ENCODE measurements around the gene RYR1.
"Not testable (repeated sequence)": the region's sequence is repeated elsewhere in the genome, so short reads cannot be mapped to it uniquely, and the experiment has no call there.

The RYR1 gene

GRCh38 chr19:38559428-38560401 is 126.2 kb downstream of the RYR1 start:
- DNase-seq = peak; percentile 52

GRCh38 chr19:38561053-38561606 is 127.6 kb downstream of the RYR1 start:
- no peak for DNase-seq
- no peak overlapping the region for H3K27ac Mint-ChIP-seq
- H3K9me3 Mint-ChIP-seq = no peaks in the 10 kb centered on the region
- H3K4me3 Mint-ChIP-seq = no peak overlapping the region
- peaks cover 47% of the 10 kb centered on the region for H3K4me1 Mint-ChIP-seq (ENCODE audit: low read depth)
- no peaks in the 10 kb centered on the region for H3K36me3 Mint-ChIP-seq (ENCODE audit: low read depth)
- H3K27me3 Mint-ChIP-seq = peaks cover 32% of the 10 kb centered on the region

More at GRCh38 chr19:38559428-38560401, 126.2 kb downstream of the RYR1 start:
- H3K27ac Mint-ChIP-seq = peak overlapping the region; percentile 76
- H3K4me3 Mint-ChIP-seq = peak overlapping the region; percentile 13
- H3K9me3 Mint-ChIP-seq = no peaks in the 10 kb centered on the region
- peaks cover 27% of the 10 kb centered on the region for H3K27me3 Mint-ChIP-seq
- peaks cover 50% of the 10 kb centered on the region for H3K4me1 Mint-ChIP-seq (ENCODE audit: low read depth)
- no peaks in the 10 kb centered on the region for H3K36me3 Mint-ChIP-seq (ENCODE audit: low read depth)

GRCh38 chr19:38561658-38562057 is 128.2 kb downstream of the RYR1 start:
- H3K4me3 Mint-ChIP-seq = no peak overlapping the region

GRCh38 chr19:38562096-38562495 is 128.6 kb downstream of the RYR1 start:
- no peaks in the 10 kb centered on the region for H3K36me3 Mint-ChIP-seq (ENCODE audit: low read depth)
- no peak for DNase-seq
- no peak overlapping the region for H3K27ac Mint-ChIP-seq
- H3K4me3 Mint-ChIP-seq = no peak overlapping the region
- no peaks in the 10 kb centered on the region for H3K9me3 Mint-ChIP-seq
- peaks cover 43% of the 10 kb centered on the region for H3K4me1 Mint-ChIP-seq (ENCODE audit: low read depth)
- H3K27me3 Mint-ChIP-seq = peaks cover 32% of the 10 kb centered on the region

More at GRCh38 chr19:38561658-38562057, 128.2 kb downstream of the RYR1 start:
- H3K9me3 Mint-ChIP-seq = no peaks in the 10 kb centered on the region
- H3K27ac Mint-ChIP-seq = no peak overlapping the region
- no peaks in the 10 kb centered on the region for H3K36me3 Mint-ChIP-seq (ENCODE audit: low read depth)
- H3K27me3 Mint-ChIP-seq = peaks cover 32% of the 10 kb centered on the region
- DNase-seq = no peak
- H3K4me1 Mint-ChIP-seq (ENCODE audit: low read depth) = peaks cover 46% of the 10 kb centered on the region

GRCh38 chr19:38563475-38563874 is 130.0 kb downstream of the RYR1 start:
- no peak overlapping the region for H3K4me3 Mint-ChIP-seq
- H3K9me3 Mint-ChIP-seq = no peaks in the 10 kb centered on the region
- H3K4me1 Mint-ChIP-seq (ENCODE audit: low read depth) = peaks cover 37% of the 10 kb centered on the region
- peaks cover 37% of the 10 kb centered on the region for H3K27me3 Mint-ChIP-seq
- no peak overlapping the region for H3K27ac Mint-ChIP-seq
- no peak for DNase-seq
- no peaks in the 10 kb centered on the region for H3K36me3 Mint-ChIP-seq (ENCODE audit: low read depth)

GRCh38 chr19:38564981-38565690 is 131.6 kb downstream of the RYR1 start:
- Mint-ChIP-seq H3K27ac (no peak overlapping the region), H3K36me3 (ENCODE audit: low read depth) (no peaks in the 10 kb centered on the region), H3K4me3 (no peak overlapping the region), H3K9me3 (no peaks in the 10 kb centered on the region), H3K27me3 (peaks cover 37% of the 10 kb centered on the region), H3K4me1 (ENCODE audit: low read depth) (peaks cover 26% of the 10 kb centered on the region)
- DNase-seq = peak; percentile 53

GRCh38 chr19:38565691-38566105 is 132.2 kb downstream of the RYR1 start:
- Mint-ChIP-seq H3K27me3 (peaks cover 37% of the 10 kb centered on the region), H3K9me3 (no peaks in the 10 kb centered on the region), H3K4me1 (ENCODE audit: low read depth) (peaks cover 23% of the 10 kb centered on the region), H3K27ac (peak overlapping the region; percentile 35), H3K36me3 (ENCODE audit: low read depth) (no peaks in the 10 kb centered on the region), H3K4me3 (peak overlapping the region; percentile 32)
- DNase-seq = no peak

GRCh38 chr19:38569368-38569983 is 136.0 kb downstream of the RYR1 start:
- H3K36me3 Mint-ChIP-seq (ENCODE audit: low read depth) = no peaks in the 10 kb centered on the region
- DNase-seq = no peak
- no peaks in the 10 kb centered on the region for H3K9me3 Mint-ChIP-seq
- peaks cover 7% of the 10 kb centered on the region for H3K4me1 Mint-ChIP-seq (ENCODE audit: low read depth)
- H3K4me3 Mint-ChIP-seq = no peak overlapping the region
- peaks cover 15% of the 10 kb centered on the region for H3K27me3 Mint-ChIP-seq
- no peak overlapping the region for H3K27ac Mint-ChIP-seq

- no peaks in the 10 kb centered on the region for H3K9me3 Mint-ChIP-seq
- DNase-seq = no peak
- H3K4me1 Mint-ChIP-seq (ENCODE audit: low read depth) = no peaks in the 10 kb centered on the region
- peaks cover 5% of the 10 kb centered on the region for H3K27me3 Mint-ChIP-seq
- no peak overlapping the region for H3K27ac Mint-ChIP-seq
- H3K36me3 Mint-ChIP-seq (ENCODE audit: low read depth) = no peaks in the 10 kb centered on the region
- no peak overlapping the region for H3K4me3 Mint-ChIP-seq
Observed at GRCh38 chr19:38571682-38572081, 138.2 kb downstream of the RYR1 start.

GRCh38 chr19:38577826-38578225 is 144.3 kb downstream of the RYR1 start:
- Mint-ChIP-seq H3K27me3 (no peaks in the 10 kb centered on the region), H3K4me3 (no peak overlapping the region), H3K27ac (no peak overlapping the region), H3K9me3 (no peaks in the 10 kb centered on the region), H3K4me1 (ENCODE audit: low read depth) (peaks cover 10% of the 10 kb centered on the region), H3K36me3 (ENCODE audit: low read depth) (no peaks in the 10 kb centered on the region)
- no peak for DNase-seq

GRCh38 chr19:38579304-38579703 is 145.8 kb downstream of the RYR1 start:
- not testable (repeated sequence) for DNase-seq; H3K9me3 Mint-ChIP-seq; H3K27me3 Mint-ChIP-seq; H3K4me3 Mint-ChIP-seq; H3K36me3 Mint-ChIP-seq (ENCODE audit: low read depth)
- Mint-ChIP-seq H3K4me1 (ENCODE audit: low read depth) (peaks cover 14% of the 10 kb centered on the region), H3K27ac (peak overlapping the region; percentile 23)

GRCh38 chr19:38580080-38580479 is 146.6 kb downstream of the RYR1 start:
- H3K4me1 Mint-ChIP-seq (ENCODE audit: low read depth) = peaks cover 14% of the 10 kb centered on the region
- DNase-seq = no peak
- H3K9me3 Mint-ChIP-seq = no peaks in the 10 kb centered on the region
- H3K27ac Mint-ChIP-seq = no peak overlapping the region
- no peaks in the 10 kb centered on the region for H3K27me3 Mint-ChIP-seq
- H3K36me3 Mint-ChIP-seq (ENCODE audit: low read depth) = no peaks in the 10 kb centered on the region
- no peak overlapping the region for H3K4me3 Mint-ChIP-seq

- Mint-ChIP-seq H3K9me3 (no peaks in the 10 kb centered on the region), H3K27ac (peak overlapping the region; percentile 23), H3K27me3 (no peaks in the 10 kb centered on the region), H3K36me3 (ENCODE audit: low read depth) (peaks cover 17% of the 10 kb centered on the region), H3K4me1 (ENCODE audit: low read depth) (peaks cover 14% of the 10 kb centered on the region), H3K4me3 (no peak overlapping the region)
- no peak for DNase-seq
Observed at GRCh38 chr19:38583219-38583984, 149.9 kb downstream of the RYR1 start.

- H3K27me3 Mint-ChIP-seq = no peaks in the 10 kb centered on the region
- DNase-seq = no peak
- no peaks in the 10 kb centered on the region for H3K9me3 Mint-ChIP-seq
- H3K4me3 Mint-ChIP-seq = no peak overlapping the region
- H3K4me1 Mint-ChIP-seq (ENCODE audit: low read depth) = peaks cover 13% of the 10 kb centered on the region
- peak overlapping the region; percentile 23 for H3K27ac Mint-ChIP-seq
- H3K36me3 Mint-ChIP-seq (ENCODE audit: low read depth) = peaks cover 19% of the 10 kb centered on the region
Observed at GRCh38 chr19:38583985-38584305, 150.5 kb downstream of the RYR1 start.
